Sigmoid colon (tissue), 4 donors: Measurements from ENCODE around the gene NRGN.

Experiments
- EP300 ChIP-seq, 4 donors: sonication (generic); formaldehyde crosslinking; IDR thresholded peaks; one replicate each; pipeline ENCODE4 v1.6.1; 2017; ENCODE audit warnings: antibody characterized with exemption in 4 of 4
- POLR2A ChIP-seq, 2 donors: fragments of 450-650 bp; IDR thresholded peaks; one replicate each; pipeline ENCODE4 v1.6.1; 2016; ENCODE audit warnings: antibody characterized with exemption in 2 of 2, mild to moderate bottlenecking in 2 of 2, moderate library complexity in 2 of 2

DNA sequence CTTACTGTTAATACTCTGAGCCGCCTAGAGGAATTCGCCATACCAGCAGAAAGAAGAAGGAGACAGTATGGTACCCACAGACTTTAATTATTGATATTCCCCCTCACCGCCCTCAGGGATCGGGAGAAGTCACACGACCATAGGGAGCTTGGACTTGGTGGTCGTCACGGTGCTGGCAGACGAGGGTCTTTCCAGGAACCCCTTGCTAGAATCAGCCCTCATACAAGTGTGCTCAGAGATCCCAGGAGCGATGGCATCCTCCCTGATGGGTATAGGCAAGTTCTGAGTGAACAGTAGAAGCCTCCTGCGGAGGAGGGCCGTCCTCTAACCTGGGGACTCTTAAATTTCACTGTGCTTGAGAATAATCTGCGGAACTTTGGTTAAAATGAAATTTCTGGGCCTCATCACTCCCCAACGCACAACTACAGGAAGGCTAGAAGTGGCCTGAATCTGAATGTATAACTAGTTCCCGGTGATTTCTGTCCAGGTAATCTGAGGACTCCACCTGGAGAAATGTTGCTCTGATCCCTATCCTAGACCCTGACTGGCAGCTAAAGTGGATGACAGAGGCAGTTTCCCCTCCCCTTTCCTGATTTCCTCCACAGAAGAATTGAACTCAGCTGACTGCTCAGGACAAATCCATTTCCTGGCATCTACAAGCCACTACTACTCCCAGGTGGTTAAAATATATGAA lies 7.8 kb downstream of the NRGN start:
- TF ChIP-seq POLR2A (IDR thresholded peaks at IDR 0.05) (no peak), EP300 (IDR thresholded peaks at IDR 0.05) (no peak)
